Activated CD8-positive, alpha-beta T cell treated with anti-CD3 and anti-CD28 coated beads, Interleukin-2, amount 10 ng/mL, durations not matched to agents 7 days and 5 days (primary cell): Measurements from ENCODE around the gene KRTAP5-2. TPM values are rescaled to one million over a fixed set of nuclear protein-coding genes. Genes with fewer than 3 reads are reported as not detected.
"Not testable (repeated sequence)": the region's sequence is repeated elsewhere in the genome, so short reads cannot be mapped to it uniquely, and the experiment has no call there.

Experiments
- ATAC-seq: fragments of 150-1000 bp; cut with Tn5 transposase; one replicate; pipeline ENCODE4 v1.10.0; 2021; ENCODE audit warnings: moderate library complexity
- CTCF ChIA-PET: fragments of 350-600 bp; sonication (Branson Sonifier 250); formaldehyde crosslinking; loops from one replicate; lab custom pipeline; 2021; ENCODE audit warnings: antibody characterized with exemption; lab: Charles Lee
- POLR2A ChIA-PET: fragments of 350-600 bp; sonication (Branson Sonifier 250); formaldehyde crosslinking; loops from one replicate; lab custom pipeline; 2021; ENCODE audit warnings: antibody characterized with exemption; lab: Charles Lee
- DNase-seq: peaks from one replicate; pipeline ENCODE4 v3.0.0-alpha.2; 2020
- H3K27ac Mint-ChIP-seq: one replicate; pipeline ENCODE4 v1.8.0; 2021; ENCODE audit warnings: mild to moderate bottlenecking, mixed read lengths
- H3K27me3 Mint-ChIP-seq: one replicate; pipeline ENCODE4 v1.8.0; 2021; ENCODE audit warnings: low read depth, mixed read lengths
- H3K36me3 Mint-ChIP-seq: one replicate; pipeline ENCODE4 v1.8.0; 2021; ENCODE audit warnings: low read depth, mixed read lengths
- H3K4me1 Mint-ChIP-seq: one replicate; pipeline ENCODE4 v1.8.0; 2021; ENCODE audit warnings: low read depth, mixed read lengths
- H3K4me3 Mint-ChIP-seq: one replicate; pipeline ENCODE4 v1.8.0; 2021; ENCODE audit warnings: mild to moderate bottlenecking, mixed read lengths
- H3K9me3 Mint-ChIP-seq: one replicate; pipeline ENCODE4 v1.8.0; 2022; ENCODE audit warnings: mixed read lengths; ENCODE audit not compliant: insufficient read depth
- total RNA-seq, 2 experiments: library from RNA; stranded (reverse); gene quantifications; one replicate each; pipeline ENCODE4 v1.2.3, GENCODE V29; 2021

Gene KRTAP5-2
- total RNA-seq, 2 experiments from 2014 or later = not detected

- CTCF ChIA-PET = interaction anchor here (2.5 kb wide), 1 partner anchor 10 kb away, joined by 8 read pairs; no protein-coding TSS in a partner anchor
- not testable (repeated sequence) for H3K36me3 Mint-ChIP-seq, H3K4me3 Mint-ChIP-seq, H3K27ac Mint-ChIP-seq, ATAC-seq, H3K9me3 Mint-ChIP-seq, DNase-seq
- peaks cover 11% of the 10 kb centered on the region for H3K27me3 Mint-ChIP-seq
- POLR2A ChIA-PET = interaction anchor here (0.6 kb wide), 1 partner anchor 32 kb away, joined by 3 read pairs; no protein-coding TSS in a partner anchor
- H3K4me1 Mint-ChIP-seq = peaks cover 10% of the 10 kb centered on the region
Measured at GRCh38 chr11:1584661-1585370, 13.3 kb downstream of the KRTAP5-2 start, which contains the start of gene KRTAP5-1. TSS of gene KRTAP5-1 (minus strand) at chr11:1585283. CDS start at chr11:1585249, 34 bp downstream.

DNA sequence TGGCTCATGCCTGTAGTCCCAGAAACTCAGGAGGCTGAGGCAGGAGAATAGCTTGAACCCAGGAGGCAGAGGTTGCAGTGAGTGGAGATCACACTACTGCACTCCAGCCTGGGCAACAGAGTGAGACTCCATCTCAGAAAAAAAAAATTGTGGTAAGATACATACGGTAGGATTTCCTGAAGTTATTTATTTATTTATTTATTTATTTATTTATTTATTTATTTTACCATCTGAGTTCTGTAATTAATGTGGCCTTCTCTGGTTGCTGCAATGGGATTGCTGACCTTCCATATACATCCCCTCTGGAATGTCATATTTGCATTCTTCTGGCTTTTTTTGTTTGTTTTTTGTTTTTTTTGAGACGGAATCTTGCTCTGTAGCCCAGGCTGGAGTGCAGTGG, 15.2 kb downstream of the KRTAP5-2 start:
- ATAC-seq, POLR2A ChIA-PET, H3K27ac Mint-ChIP-seq, H3K4me3 Mint-ChIP-seq, H3K36me3 Mint-ChIP-seq, DNase-seq, H3K9me3 Mint-ChIP-seq, H3K4me1 Mint-ChIP-seq: not testable (repeated sequence)
- CTCF ChIA-PET = interaction anchor here (1.8 kb wide), 1 partner anchor 8 kb away, joined by 6 read pairs; no protein-coding TSS in a partner anchor
- H3K27me3 Mint-ChIP-seq = peaks cover 11% of the 10 kb centered on the region

- Mint-ChIP-seq H3K4me3 (no peak overlapping the region), H3K36me3 (no peaks in the 10 kb centered on the region), H3K27ac (no peak overlapping the region), H3K9me3 (peaks cover 6% of the 10 kb centered on the region), H3K4me1 (peaks cover 2% of the 10 kb centered on the region), H3K27me3 (peaks cover 11% of the 10 kb centered on the region)
- ATAC-seq (no peak), DNase-seq (no peak)
- ChIA-PET CTCF (interaction anchor here (1.1 kb wide), 1 partner anchor 8 kb away, joined by 4 read pairs; no protein-coding TSS in a partner anchor), POLR2A (no interaction called here)
Measured at GRCh38 chr11:1581976-1582375, 16.1 kb downstream of the KRTAP5-2 start.

DNA sequence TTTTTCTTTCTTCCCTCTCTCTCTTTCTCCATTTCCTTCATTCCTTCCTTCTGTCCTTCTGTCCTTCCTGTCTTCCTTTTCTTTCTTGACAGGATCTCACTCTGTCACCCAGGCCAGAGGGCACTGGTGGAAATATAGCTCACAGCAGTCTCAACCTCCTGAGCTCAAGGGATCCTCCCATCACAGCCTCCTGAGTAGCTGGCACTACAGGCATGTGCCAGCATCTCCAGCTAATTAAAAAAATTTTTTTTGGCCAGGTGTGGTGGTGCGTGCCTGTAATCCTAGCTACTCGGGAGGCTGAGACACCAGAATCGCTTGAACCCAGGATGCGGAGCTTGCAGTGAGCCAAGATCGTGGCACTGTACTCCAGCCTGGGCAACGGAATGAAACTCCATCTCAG, 21.3 kb downstream of the KRTAP5-2 start:
- H3K27me3 Mint-ChIP-seq = peaks cover 27% of the 10 kb centered on the region
- ChIA-PET CTCF (interaction anchor here (0.9 to 4.9 kb wide), 3 partner anchors 18 to 76 kb away, joined by 3 to 48 read pairs (median 3); no protein-coding TSS in a partner anchor), POLR2A (no interaction called here)
- DNase-seq = no peak
- H3K27ac Mint-ChIP-seq = no peak overlapping the region
- no peak overlapping the region for H3K4me3 Mint-ChIP-seq
- H3K4me1 Mint-ChIP-seq = peaks cover 11% of the 10 kb centered on the region
- no peak for ATAC-seq
- no peaks in the 10 kb centered on the region for H3K36me3 Mint-ChIP-seq
- H3K9me3 Mint-ChIP-seq = peaks cover 6% of the 10 kb centered on the region

DNA sequence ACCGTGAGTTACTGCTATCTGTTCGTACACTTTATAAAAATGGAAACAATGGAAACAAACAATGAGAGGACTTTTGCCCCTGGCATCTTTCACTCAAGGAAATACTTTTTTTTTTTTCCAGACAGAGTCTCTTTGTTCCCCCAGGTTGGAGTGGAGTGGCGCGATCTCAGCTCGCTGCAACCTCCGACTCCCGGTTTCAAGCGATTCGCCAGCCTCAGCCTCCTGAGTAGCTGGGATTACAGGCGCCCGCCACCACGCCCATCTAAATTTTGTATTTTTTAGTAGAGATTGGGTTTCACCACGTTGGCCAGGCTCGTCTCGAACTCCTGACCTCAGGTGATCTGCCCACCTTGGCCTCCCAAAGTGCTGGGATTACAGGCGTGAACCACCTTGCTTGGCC, 22.3 kb downstream of the KRTAP5-2 start:
- not testable (repeated sequence) for H3K4me3 Mint-ChIP-seq, DNase-seq, ATAC-seq, H3K27ac Mint-ChIP-seq, H3K9me3 Mint-ChIP-seq, H3K36me3 Mint-ChIP-seq
- peaks cover 29% of the 10 kb centered on the region for H3K27me3 Mint-ChIP-seq
- ChIA-PET CTCF (interaction anchor here (1.1 to 4.9 kb wide), 5 partner anchors 26 to 259 kb away, joined by 3 to 48 read pairs (median 6); no protein-coding TSS in a partner anchor), POLR2A (interaction anchor here (0.7 kb wide), 1 partner anchor 15 kb away, joined by 3 read pairs; no protein-coding TSS in a partner anchor)
- H3K4me1 Mint-ChIP-seq = peaks cover 12% of the 10 kb centered on the region

GRCh38 chr11:1574933-1575242, 23.2 kb downstream of the KRTAP5-2 start:
- DNase-seq = no peak
- peaks cover 15% of the 10 kb centered on the region for H3K4me1 Mint-ChIP-seq
- no peaks in the 10 kb centered on the region for H3K36me3 Mint-ChIP-seq
- no peak for ATAC-seq
- ChIA-PET CTCF (interaction anchor here (0.6 to 4.9 kb wide), 36 partner anchors 9 to 516 kb away, joined by 3 to 48 read pairs (median 4); partner anchors contain the start of genes KRTAP5-1 and TOLLIP), POLR2A (interaction anchor here (1.2 kb wide), 1 partner anchor 345 kb away, joined by 3 read pairs; no protein-coding TSS in a partner anchor)
- no peak overlapping the region for H3K4me3 Mint-ChIP-seq
- H3K27me3 Mint-ChIP-seq = peaks cover 31% of the 10 kb centered on the region
- peaks cover 6% of the 10 kb centered on the region for H3K9me3 Mint-ChIP-seq
- H3K27ac Mint-ChIP-seq = no peak overlapping the region

GRCh38 chr11:1574238-1574932, 23.7 kb downstream of the KRTAP5-2 start:
- POLR2A ChIA-PET = interaction anchor here (1.2 kb wide), 1 partner anchor 345 kb away, joined by 3 read pairs; no protein-coding TSS in a partner anchor
- no peak overlapping the region for H3K4me3 Mint-ChIP-seq
- H3K9me3 Mint-ChIP-seq = peaks cover 6% of the 10 kb centered on the region
- ATAC-seq (peak; percentile 54), DNase-seq (peak; percentile 62)
- H3K36me3 Mint-ChIP-seq = no peaks in the 10 kb centered on the region
- peaks cover 15% of the 10 kb centered on the region for H3K4me1 Mint-ChIP-seq
- peaks cover 35% of the 10 kb centered on the region for H3K27me3 Mint-ChIP-seq
- no peak overlapping the region for H3K27ac Mint-ChIP-seq
- CTCF ChIA-PET = interaction anchor here (0.6 to 4.9 kb wide), 37 partner anchors 8 to 516 kb away, joined by 3 to 48 read pairs (median 4); partner anchors contain the start of genes KRTAP5-1 and TOLLIP

DNA sequence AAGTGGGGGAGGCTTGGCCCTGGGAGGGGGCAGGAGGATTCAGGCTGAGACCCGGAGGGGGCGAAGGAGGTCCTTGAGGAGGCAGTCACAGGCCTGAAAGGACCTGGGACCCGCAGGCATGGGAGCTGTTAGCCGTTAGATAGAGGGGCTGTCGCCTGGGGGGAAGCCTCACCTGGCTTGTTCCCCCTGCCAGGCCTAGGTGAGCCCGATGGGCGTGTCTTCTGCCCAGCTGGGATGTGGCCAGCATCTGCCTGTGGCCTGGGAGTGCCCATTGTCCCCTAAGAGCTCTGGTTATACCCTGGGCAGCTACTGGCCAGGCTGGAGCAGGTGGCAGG, 24.2 kb downstream of the KRTAP5-2 start:
- ChIA-PET CTCF (interaction anchor here (1.3 to 4.9 kb wide), 10 partner anchors 8 to 371 kb away, joined by 3 to 48 read pairs (median 12); no protein-coding TSS in a partner anchor), POLR2A (no interaction called here)
- peaks cover 38% of the 10 kb centered on the region for H3K27me3 Mint-ChIP-seq
- H3K27ac Mint-ChIP-seq = no peak overlapping the region
- peak; percentile 0 for ATAC-seq
- peaks cover 15% of the 10 kb centered on the region for H3K4me1 Mint-ChIP-seq
- no peak overlapping the region for H3K4me3 Mint-ChIP-seq
- H3K36me3 Mint-ChIP-seq = no peaks in the 10 kb centered on the region
- peaks cover 3% of the 10 kb centered on the region for H3K9me3 Mint-ChIP-seq
- DNase-seq = no peak

DNA sequence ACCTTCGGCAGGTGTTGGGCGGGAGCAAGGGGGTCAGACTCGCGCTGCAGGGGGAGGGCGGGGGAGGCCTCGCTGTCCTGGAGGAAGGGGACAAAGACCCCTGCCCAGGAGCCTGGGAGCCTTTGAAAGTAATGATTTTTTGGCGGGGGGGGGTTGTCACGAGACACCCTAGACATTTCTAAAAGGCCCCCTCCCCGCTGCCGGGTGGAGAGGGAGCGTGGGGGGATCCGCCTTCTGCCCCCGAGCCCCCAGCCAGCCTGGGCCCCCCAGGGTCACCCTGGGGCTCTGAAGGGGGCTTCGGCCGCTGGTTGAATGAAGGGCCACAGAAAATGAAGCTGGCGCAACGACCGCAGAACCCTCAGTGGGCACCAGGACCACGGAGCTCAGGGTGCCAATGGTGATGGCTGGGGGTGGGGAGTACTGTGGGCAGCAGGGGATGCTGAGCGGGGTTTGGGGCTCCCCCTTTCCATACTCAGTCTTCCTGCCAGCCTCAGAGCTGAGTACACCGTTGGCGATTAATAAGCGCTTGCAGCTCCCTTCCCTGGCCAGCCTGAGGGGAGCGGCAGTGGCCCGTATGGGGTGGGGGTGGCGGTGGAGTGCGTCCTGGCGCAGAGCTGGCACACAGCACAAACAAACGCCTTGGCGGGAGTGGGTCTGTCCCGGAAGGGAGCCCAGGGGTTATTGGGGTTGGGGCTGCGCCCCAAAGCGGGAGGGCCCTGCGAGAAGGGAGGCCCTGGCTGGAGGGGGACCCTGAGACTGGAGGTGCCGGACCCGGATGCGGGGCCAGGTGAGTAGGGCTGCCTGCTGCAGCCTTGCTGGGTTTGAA, 24.8 kb downstream of the KRTAP5-2 start:
- ATAC-seq (no peak), DNase-seq (no peak)
- peaks cover 34% of the 10 kb centered on the region for H3K27me3 Mint-ChIP-seq
- H3K9me3 Mint-ChIP-seq = no peaks in the 10 kb centered on the region
- ChIA-PET CTCF (interaction anchor here (1.3 to 4.9 kb wide), 4 partner anchors 9 to 26 kb away, joined by 4 to 48 read pairs (median 26); no protein-coding TSS in a partner anchor), POLR2A (no interaction called here)
- no peaks in the 10 kb centered on the region for H3K36me3 Mint-ChIP-seq
- H3K4me1 Mint-ChIP-seq = peaks cover 15% of the 10 kb centered on the region
- H3K4me3 Mint-ChIP-seq = no peak overlapping the region
- H3K27ac Mint-ChIP-seq = no peak overlapping the region

- DNase-seq (peak; percentile 92), ATAC-seq (peak; percentile 70)
- Mint-ChIP-seq H3K27ac (no peak within 1 kb of the TSS), H3K36me3 (no peaks in the 10 kb centered on the region), H3K9me3 (no peaks in the 10 kb centered on the region), H3K27me3 (peaks cover 32% of the 10 kb centered on the region), H3K4me3 (no peak within 1 kb of the TSS), H3K4me1 (peaks cover 15% of the 10 kb centered on the region)
- CTCF ChIA-PET = interaction anchor here (4.9 kb wide), 1 partner anchor 25 kb away, joined by 48 read pairs; no protein-coding TSS in a partner anchor
- POLR2A ChIA-PET = no interaction called here
Measured at GRCh38 chr11:1572197-1573076, 25.7 kb downstream of the KRTAP5-2 start, which contains the start of gene DUSP8. TSS of gene DUSP8 (minus strand) at chr11:1572271. CDS start at chr11:1565826, 6,445 bp downstream.
